Measurements from ENCODE around the gene NOG.
A peak's percentile ranks its signal among the peaks of the same experiment; 100 is the strongest.

Gene NOG

DNA sequence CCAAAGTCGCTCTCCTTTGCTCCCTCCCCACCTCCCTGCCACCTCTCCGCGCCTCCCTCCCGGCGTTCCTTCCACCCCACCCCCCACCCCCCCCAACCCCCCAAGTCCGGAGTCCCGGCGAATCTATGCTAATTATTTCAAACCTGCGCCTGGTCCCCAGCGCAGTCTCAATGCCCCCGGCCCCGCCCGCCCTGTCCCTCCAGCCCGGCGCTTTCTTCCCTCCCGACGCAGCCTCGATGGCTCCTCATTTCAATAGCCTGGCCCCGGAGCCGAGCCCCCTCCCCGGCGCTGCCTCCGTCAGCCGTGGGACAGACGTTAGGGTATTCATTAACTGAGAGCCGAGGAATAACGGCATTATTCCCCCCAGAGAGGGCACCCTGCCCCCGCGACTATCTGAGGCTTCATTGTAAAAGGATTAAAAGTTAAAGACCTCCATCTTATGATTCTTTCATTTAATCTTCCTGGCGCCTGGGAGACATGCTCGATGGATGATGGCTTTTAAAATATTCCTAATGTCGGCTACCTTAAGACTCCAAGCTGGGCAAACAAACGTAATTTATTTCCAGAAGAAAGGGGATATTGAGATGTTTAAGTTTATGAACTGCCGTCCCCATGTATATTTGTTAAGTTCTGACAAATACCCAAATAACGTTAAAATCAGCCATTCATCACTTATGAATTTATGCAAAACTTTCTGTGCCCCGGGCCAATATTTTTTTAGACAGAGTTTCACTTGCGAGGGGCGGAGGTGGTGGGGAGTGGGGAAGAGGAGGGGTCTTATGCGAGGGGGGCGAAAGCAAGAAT, 3.4 kb downstream of the NOG start:
- no peak for DNase-seq

- peak in 3 of 56 donors; percentile 4 to 23 (median 22) for DNase-seq
These were observed 4.0 kb downstream of the NOG start for GRCh38 chr17:56597495-56597990.

- DNase-seq = no peak
These were observed 5.0 kb downstream of the NOG start for GRCh38 chr17:56598466-56598865.

- no peak for DNase-seq
These were observed 5.6 kb downstream of the NOG start for GRCh38 chr17:56599088-56599487.

GRCh38 chr17:56599566-56599965, 6.1 kb downstream of the NOG start:
- no peak for DNase-seq

- no peak for DNase-seq
These were observed 6.8 kb downstream of the NOG start for GRCh38 chr17:56600256-56600655.

DNA sequence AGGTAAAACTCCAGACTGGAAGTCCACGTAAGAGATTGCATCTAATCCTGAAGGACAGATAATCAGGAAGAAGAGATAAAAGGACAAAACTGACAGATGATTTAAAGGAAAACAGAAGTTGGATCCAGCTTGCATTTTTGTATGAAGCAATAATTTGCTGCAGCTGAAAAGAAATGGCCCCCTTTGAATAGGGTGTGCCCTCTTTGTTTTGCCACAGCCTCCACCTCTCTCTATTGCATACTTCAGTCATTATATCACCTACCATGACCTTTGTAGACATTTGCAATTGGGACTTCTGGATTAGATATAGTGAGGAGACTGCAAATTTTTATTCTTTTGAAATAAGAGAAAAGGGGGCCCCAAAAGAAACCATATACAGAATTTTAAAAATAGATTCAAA, 8.1 kb downstream of the NOG start:
- DNase-seq = no peak

DNA sequence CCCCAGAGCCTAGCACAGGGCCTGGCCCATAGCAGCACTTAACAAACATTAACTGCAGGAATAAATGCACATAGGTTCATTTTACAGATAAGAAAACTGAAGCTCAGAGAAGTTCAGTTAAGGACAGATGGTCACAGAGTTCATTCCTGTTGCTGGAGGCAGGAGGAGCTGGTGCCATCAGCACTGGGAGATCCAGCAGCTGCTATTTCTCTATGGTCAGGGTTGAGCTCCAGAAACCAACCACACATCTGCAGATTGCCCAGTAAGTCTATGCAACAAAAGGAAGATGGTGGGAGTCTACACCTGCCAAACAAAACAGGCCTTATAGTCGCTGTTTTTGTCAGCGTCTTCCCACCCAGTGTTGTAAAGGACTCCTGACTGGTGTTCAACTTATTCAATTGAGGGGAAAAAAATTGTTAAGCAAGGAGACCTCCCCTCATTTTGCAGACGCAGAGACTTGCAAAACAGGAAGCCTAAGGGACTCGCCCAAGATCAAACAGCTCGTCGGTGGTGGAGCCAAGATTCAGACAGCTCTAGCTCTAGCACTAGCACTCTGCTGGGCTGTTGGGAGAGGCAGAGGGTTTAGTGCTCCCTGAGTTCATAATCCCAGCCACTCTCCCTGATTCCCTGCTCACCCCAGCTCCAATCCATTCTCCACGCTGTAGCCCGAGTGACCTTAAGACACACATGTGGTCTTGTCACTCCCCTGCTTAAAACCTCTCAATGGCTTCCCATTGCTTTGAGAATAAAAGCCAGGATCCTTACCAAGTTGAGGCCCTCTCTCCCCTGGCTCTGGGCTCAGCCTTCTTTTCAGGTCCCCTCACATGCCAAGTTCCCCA, 9.0 kb downstream of the NOG start:
- DNase-seq = no peak

DNA sequence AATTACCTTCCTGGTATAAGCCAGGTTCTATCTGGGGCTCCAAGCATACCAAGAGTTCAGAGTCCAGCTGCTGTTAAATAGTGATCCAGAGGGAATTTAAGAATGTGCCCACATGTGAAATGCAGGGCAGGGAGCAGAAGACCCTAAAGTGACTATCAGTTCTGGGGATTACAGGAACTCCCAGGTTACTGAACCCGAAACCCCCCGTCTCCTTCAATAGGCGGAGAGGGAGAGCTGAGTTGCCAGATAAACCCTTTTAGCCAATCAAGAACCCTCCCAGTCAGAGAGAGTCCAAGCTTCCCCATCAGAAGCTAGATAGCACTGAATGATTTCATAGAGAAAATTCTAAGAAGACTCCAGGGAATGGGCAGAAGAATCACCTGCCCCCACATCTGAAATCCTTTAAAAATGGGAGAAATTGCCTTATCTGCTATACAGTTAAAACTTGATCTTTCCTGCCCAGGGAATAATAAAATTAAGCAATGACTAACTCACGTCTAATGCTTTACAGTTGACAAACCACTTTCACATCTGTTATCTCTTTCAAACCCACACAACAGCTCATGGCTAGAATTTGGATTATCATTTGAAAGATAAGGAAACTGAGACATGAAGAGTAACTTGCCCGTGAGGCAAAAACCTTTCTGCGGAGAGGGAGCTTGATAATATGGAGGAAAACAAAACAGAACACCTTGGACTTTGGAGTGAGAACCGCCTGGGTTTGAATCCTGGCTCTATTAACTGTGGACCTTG, 10.2 kb downstream of the NOG start:
- DNase-seq = no peak

DNA sequence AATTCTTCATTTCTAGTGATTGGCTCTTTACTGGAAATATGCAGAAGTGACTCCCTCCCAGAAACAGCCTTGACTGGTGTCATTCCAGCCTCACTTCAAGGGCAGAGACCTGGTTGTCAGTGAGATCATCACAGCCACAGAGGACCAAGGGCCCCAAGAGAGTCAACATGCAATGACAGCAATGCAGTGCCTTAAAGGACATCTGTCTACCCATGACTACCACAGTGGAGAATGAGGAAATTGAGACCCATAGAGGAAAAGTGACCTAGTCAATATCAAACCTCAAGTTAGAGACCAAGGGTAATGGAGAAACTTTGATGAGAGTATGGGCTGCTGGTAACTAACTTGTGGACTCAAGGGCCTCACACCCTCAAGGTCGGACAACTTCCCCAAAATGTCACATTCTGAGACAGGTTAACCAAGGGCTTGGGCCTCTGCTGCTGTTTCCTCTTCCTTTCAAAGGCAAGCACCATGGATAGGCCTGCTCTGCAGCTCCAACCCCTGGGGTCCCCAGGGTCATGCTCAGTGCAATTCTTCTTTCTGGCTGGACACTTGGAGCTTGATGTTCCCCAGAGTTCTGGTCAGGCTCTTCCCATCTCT, 11.3 kb downstream of the NOG start:
- DNase-seq = no peak

GRCh38 chr17:56608944-56609343, 15.4 kb downstream of the NOG start:
- DNase-seq = no peak

GRCh38 chr17:56610321-56610720, 16.8 kb downstream of the NOG start:
- no peak for DNase-seq

DNA sequence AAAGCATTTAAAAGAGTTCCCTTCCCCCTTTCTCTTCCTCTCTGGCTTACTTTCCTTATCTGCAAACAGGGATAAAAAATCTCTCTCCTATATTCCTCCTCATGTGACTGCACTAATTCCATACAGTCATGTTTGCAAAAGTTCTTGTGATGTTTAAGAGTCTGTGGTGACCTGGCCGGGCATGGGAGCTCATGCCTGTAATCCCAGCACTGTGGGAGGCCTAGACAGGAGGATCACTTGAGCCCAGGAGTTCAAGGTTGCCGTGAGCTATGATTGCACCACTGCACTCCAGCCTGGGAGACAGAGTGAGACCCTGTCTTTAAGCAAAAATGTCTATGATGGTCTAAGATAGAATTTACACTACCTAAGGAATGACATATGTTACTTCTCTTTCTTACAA, 19.6 kb downstream of the NOG start:
- DNase-seq = no peak

GRCh38 chr17:56614522-56614921, 21.0 kb downstream of the NOG start:
- no peak for DNase-seq

GRCh38 chr17:56616239-56616638, 22.7 kb downstream of the NOG start:
- DNase-seq = no peak

DNA sequence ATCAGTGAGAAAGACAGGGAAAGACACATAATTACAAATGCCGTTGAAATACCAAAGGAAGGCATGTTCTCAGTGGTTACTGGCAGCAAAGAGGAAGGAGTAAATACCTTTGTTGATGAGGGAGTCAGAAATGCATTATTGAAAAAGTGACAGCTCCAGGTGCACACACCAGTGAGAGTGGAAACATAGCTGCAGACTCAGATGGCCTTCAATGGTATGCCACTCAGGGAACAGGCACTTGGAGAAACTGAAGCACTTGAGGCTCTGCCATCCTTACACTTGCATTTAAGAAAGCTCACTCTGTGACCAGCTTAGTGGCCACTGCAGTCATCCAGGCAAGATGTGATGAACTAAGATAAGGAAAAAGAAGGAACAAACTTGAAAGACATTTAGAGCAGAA, 29.9 kb downstream of the NOG start:
- no peak for DNase-seq

DNA sequence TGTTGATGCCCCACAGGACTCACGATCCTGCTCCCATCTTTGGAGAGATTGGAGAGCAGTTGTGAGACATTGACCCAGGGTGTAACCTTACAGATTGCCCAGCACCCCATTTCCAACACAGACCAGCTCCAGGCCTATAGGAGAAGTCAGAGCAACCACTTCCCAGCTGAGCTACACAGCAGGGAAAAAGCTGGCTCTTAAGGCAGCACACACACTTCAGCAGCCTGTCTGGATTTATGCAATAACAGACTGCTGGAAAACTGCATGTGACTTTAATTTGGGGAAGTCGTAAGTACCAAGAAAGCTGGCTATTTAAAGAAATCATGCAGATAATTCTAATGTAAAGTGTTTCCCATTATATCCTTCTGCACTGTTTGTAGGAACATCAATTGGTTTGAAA, 30.8 kb downstream of the NOG start:
- DNase-seq = no peak

DNA sequence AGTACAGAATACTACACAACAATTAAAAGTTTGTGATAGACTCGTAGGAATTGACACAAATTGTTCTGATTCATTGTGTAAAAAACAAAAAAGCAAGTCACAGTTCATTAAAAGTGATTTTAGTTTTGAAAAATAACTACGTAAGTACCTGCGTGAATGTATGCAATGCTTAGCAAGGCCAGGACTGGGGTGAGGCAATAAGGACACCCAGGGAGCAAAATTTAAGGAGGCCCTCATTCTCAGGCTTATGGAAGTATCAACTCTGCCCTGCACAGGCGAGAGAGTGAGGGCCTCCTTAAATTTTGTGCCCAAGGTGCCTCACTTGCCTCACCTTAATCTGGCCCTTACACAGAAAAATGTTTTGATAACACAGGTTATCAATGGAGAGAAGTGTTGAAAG, 31.4 kb downstream of the NOG start:
- DNase-seq = no peak

GRCh38 chr17:56629531-56630075, 36.1 kb downstream of the NOG start:
- peak in 1 of 56 donors; percentile 2 for DNase-seq

DNA sequence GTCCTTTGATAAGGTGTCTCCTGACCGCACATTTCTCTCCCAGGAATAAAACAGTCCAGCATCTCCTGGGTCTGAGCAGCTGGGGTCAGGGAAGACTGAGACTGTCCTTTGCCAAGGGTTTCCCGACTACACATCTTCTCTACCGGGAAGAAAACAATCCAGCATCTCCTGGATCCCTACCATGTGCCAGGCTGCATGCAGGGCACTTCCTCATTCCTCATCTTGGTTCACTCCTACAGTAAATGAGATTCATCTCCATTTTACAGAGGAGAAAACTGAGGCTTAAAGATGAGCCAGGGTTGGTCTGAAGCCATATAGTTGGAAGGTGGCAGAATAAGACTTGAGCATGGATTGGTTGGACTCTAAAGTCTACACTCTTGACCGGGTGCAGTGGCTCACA, 36.7 kb downstream of the NOG start:
- no peak for DNase-seq

DNA sequence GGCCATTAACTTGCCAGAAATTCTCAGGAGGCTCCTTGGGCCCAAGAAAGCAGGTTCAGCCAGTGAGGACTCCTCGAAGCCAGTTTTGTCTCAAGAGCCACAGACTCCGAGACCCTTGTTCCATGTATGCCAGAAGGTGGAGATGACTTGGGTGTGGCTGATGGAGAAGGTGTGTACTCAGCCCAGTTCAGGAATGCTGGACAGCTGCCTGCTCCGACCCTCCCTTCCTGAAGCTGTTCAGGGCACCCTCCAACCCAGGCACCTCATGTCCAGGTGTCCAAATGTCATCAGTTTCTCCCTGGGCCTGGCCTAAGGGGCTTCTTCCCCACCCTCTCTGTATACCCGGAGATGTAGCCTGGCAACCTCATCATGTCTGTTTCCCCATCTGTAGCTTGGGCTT, 40.2 kb downstream of the NOG start:
- no peak for DNase-seq

All from amygdala (tissue), 56 donors.